DOHH2 (cell line): Measurements from ENCODE around the gene FAM98B.

Experiments used
- EZH2phosphoT487 ChIP-seq: fragments of 200-600 bp; sonication (generic); IDR thresholded peaks from 2 replicates; pipeline ENCODE4 v1.6.1; 2017; ENCODE audit warnings: borderline replicate concordance, mild to moderate bottlenecking, antibody characterized with exemption, low read length, moderate library complexity, mixed read lengths
- TF ChIP-seq, protein P1 (sequence below): fragments of 200-600 bp; sonication (generic); IDR thresholded peaks from one replicate; pipeline ENCODE4 v1.5.1; 2014; ENCODE audit warnings: antibody characterized with exemption, mild to moderate bottlenecking, low read depth, low read length; ENCODE audit not compliant: poor library complexity, severe bottlenecking

DNA sequence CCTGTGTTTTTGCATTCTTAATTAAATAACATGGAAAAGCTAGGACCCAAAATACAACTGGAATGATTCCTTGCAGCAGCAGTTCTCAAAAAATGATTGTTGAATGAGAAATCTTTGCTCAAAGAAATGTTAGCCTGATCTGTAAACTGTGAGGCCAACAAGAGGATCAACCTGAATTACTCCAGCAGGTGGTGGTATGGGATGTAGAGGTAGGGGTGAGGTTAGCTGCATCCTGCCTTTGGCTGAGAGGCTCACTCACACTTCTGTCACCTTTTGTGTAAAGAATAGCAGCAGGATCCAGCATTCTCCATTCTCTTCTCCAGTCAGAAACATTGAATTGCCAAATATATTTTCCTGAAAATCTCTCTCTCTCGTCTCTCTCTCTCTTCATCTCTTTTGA lies 26.5 kb upstream of the FAM98B start:
- TF ChIP-seq, protein P1, sequence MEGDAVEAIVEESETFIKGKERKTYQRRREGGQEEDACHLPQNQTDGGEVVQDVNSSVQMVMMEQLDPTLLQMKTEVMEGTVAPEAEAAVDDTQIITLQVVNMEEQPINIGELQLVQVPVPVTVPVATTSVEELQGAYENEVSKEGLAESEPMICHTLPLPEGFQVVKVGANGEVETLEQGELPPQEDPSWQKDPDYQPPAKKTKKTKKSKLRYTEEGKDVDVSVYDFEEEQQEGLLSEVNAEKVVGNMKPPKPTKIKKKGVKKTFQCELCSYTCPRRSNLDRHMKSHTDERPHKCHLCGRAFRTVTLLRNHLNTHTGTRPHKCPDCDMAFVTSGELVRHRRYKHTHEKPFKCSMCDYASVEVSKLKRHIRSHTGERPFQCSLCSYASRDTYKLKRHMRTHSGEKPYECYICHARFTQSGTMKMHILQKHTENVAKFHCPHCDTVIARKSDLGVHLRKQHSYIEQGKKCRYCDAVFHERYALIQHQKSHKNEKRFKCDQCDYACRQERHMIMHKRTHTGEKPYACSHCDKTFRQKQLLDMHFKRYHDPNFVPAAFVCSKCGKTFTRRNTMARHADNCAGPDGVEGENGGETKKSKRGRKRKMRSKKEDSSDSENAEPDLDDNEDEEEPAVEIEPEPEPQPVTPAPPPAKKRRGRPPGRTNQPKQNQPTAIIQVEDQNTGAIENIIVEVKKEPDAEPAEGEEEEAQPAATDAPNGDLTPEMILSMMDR: no peak
- TF ChIP-seq EZH2phosphoT487: no peak
